ENCODE results near the gene RNF20. TPM values are rescaled to one million over a fixed set of nuclear protein-coding genes. Genes with fewer than 3 reads are reported as not detected.

Gene RNF20
- total and polyA plus RNA-seq, 2 donors (not counting 3 experiments of a cell fraction or from before 2014, with no cell fraction given): 6.1 to 33.7 TPM

DNA sequence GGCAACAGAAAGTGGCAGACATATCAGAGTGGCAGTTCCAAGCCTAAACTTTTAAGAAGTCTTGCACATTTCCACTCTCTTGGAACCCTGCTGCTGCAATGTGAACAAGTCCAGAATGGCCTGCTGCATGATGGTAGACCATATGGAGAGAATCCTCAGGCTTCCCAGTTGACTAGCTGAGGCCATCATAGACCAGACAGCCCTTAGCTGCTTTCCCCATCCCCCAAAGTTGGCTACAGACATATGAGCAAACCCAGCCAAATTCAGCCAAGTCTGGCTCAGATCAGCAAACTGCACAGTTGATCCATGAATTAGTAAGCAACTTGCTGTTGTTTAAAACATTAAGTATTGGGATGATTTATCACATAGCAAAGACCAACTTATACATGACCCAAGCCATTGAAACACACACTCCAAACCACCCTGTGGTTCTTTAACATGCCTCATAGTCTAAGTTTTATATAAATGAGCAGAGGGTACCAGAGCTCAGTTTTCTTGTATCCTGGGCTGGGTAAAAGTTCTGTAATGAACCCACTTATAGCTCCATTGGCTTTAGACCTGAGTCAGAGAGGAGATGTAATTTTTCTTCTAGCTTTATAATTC lies 41.2 kb downstream of the RNF20 start:
- H3K27me3 ChIP-seq (ENCODE audit: control insufficient read depth in 2 of 2, insufficient read depth in 2 of 2, low read length in 2 of 2): no peaks in the 10 kb centered on the region
- H3K4me3 ChIP-seq (replicated peaks in 1 of 3; ENCODE audit: insufficient read depth in 1 of 3, low read depth in 1 of 3, low read length in 3 of 3): no peak overlapping the region
- no peak overlapping the region for H3K27ac ChIP-seq (ENCODE audit: insufficient read depth, low read depth, low read length)
- no peak overlapping the region for H3K4me2 ChIP-seq (ENCODE audit: insufficient read depth, low read length)
- ChIA-PET CTCF (interaction anchor here (1.1 kb wide), 1 partner anchor 26 kb away, joined by 3 read pairs; no protein-coding TSS in a partner anchor), POLR2A (no interaction called here)
- H3K4me1 ChIP-seq (ENCODE audit: control insufficient read depth, extremely low read depth, insufficient read depth, low read length): no peaks in the 10 kb centered on the region
- no peak overlapping the region for H2AFZ ChIP-seq (ENCODE audit: low read depth, low read length)
- FAIRE-seq: no peak
- H3K79me2 ChIP-seq (ENCODE audit: control insufficient read depth, insufficient read depth, low read length): no peaks in the 10 kb centered on the region
- intact Hi-C loops (cut with micrococcal nuclease) (no loop called here), dilution Hi-C loops (cut with MboI; ENCODE audit: extremely low pct_ligation_motif_present, low sequenced_read_pairs) (no loop called here)
- no TSS peak for BruUV-seq (replicated peaks)
- H3K9me1 ChIP-seq (replicated peaks; ENCODE audit: control insufficient read depth, extremely low read depth, insufficient read depth, low read length): no peaks in the 10 kb centered on the region
- no peak for TF ChIP-seq EZH2 (IDR thresholded peaks at IDR 0.05; ENCODE audit: borderline replicate concordance, low read depth, low read length, severe bottlenecking)
- TF ChIP-seq GATA2 (IDR thresholded peaks at IDR 0.05; ENCODE audit: insufficient read depth, insufficient read length, low read depth, low read length): no peak
- TF ChIP-seq POLR2AphosphoS5 (IDR thresholded peaks at IDR 0.05; ENCODE audit: insufficient read depth, low read depth, low read length): no peak
- no peak for TF ChIP-seq CTCF (IDR thresholded peaks at IDR 0.05; ENCODE audit: extremely low read depth in 1 of 2, insufficient read depth in 1 of 2, low read depth in 1 of 2, low read length in 2 of 2)
- no peak for TF ChIP-seq POLR2A (IDR thresholded peaks at IDR 0.05; ENCODE audit: low read depth, low read length)
- no peak for TF ChIP-seq JUN (IDR thresholded peaks at IDR 0.05; ENCODE audit: borderline replicate concordance, insufficient read depth, insufficient read length, low read depth)
- no peak for TF ChIP-seq MYC (IDR thresholded peaks at IDR 0.05; ENCODE audit: low read depth, low read length)
- no peak for TF ChIP-seq FOS (IDR thresholded peaks at IDR 0.05; ENCODE audit: borderline replicate concordance, insufficient read depth, low read length)
- no peak for TF ChIP-seq MAX (IDR thresholded peaks at IDR 0.05; ENCODE audit: insufficient read depth, insufficient read length)
- H3K9ac ChIP-seq (replicated peaks; ENCODE audit: extremely low read depth, insufficient read depth, low read length): no peak overlapping the region
- DNase-seq (ENCODE audit: low read depth, low spot score): no peak
- no peaks in the 10 kb centered on the region for H3K36me3 ChIP-seq (ENCODE audit: control insufficient read depth in 2 of 2, extremely low read depth in 1 of 2, insufficient read depth in 2 of 2, low read length in 2 of 2)
- no peaks in the 10 kb centered on the region for H4K20me1 ChIP-seq (replicated peaks; ENCODE audit: control insufficient read depth, extremely low read depth, insufficient read depth, low read length)
- no peaks in the 10 kb centered on the region for H3K9me3 ChIP-seq (replicated peaks; ENCODE audit: control insufficient read depth, insufficient read depth, low read length)
